Gastrocnemius medialis (tissue), 4 donors: ENCODE results near the gene GRM5. TPM values are rescaled to one million over a fixed set of nuclear protein-coding genes. Genes with fewer than 3 reads are reported as not detected.
"Not testable (repeated sequence)": the region's sequence is repeated elsewhere in the genome, so short reads cannot be mapped to it uniquely, and the experiment has no call there.

Experiments
- ATAC-seq, 2 donors: fragments of 150-250 bp; one replicate each; pipeline ENCODE4 v1.9.1; 2016
- DNase-seq, 2 donors: peaks; one replicate each; pipeline ENCODE4 v3.0.0-alpha.2; 2019
- H3K27ac ChIP-seq, 4 donors: fragments of 200-600 bp; sonication (generic); 1 replicate in 1 of 4; 2 replicates in 3 of 4; pipeline ENCODE4 v1.5.1; 2016 to 2018; ENCODE audit warnings: mild to moderate bottlenecking in 2 of 4, moderate library complexity in 1 of 4
- H3K27me3 ChIP-seq, 3 donors: fragments of 200-600 bp; sonication (generic) in 2 of 3; 1 replicate in 1 of 3; 2 replicates in 2 of 3; pipeline versions ENCODE4 v1.5.1 to v1.6.0; 2016 to 2019; ENCODE audit warnings: mild to moderate bottlenecking in 1 of 3, moderate library complexity in 1 of 3
- H3K36me3 ChIP-seq, 2 donors: fragments of 200-600 bp; sonication (generic) in 1 of 2; one replicate each; pipeline ENCODE4 v1.5.1; 2017 to 2018
- H3K4me1 ChIP-seq, 2 donors: fragments of 200-600 bp; sonication (generic) in 1 of 2; one replicate each; pipeline ENCODE4 v1.5.1; 2016 to 2017; ENCODE audit warnings: mild to moderate bottlenecking in 2 of 2
- H3K4me3 ChIP-seq, 4 donors: fragments of 200-600 bp; sonication (generic) in 3 of 4; 1 replicate in 1 of 4; 2 replicates in 3 of 4; pipeline ENCODE4 v1.5.1; 2016 to 2019; ENCODE audit warnings: mild to moderate bottlenecking in 2 of 4
- H3K9me3 ChIP-seq, 3 donors: fragments of 200-600 bp; sonication (generic) in 2 of 3; 1 replicate in 1 of 3; 2 replicates in 2 of 3; pipeline ENCODE4 v1.5.1; 2016 to 2019
- POLR2A ChIP-seq, 2 donors: fragments of 450-650 bp; IDR thresholded peaks; one replicate each; pipeline ENCODE4 v1.6.1; 2017; ENCODE audit warnings: antibody characterized with exemption in 2 of 2, mild to moderate bottlenecking in 2 of 2, moderate library complexity in 2 of 2
- in situ Hi-C, 4 donors: fragments of 200-750 bp; cut with MboI; loops; one replicate each; pipeline versions ENCODE4 v1.15.0 to v1.8.0; 2017; ENCODE audit warnings: low sequenced_read_pairs in 4 of 4
- intact Hi-C: fragments of 100-400 bp; cut with DNase I; formaldehyde crosslinking; loops from one replicate; pipeline ENCODE4 v1.15.1; 2023; ENCODE audit warnings: low total_unique reads
- total RNA-seq, 4 donors: library from RNA; depleted of rRNA; stranded (reverse); fragments of >200 nt; gene quantifications; one replicate each; pipeline versions ENCODE4 v1.1.0 to v1.2.3, GENCODE V29; 2016
- TF ChIP-seq, protein P1 (sequence below), 5 experiments: fragments of 450-650 bp in 3 of 5; fragments of 200-600 bp in 2 of 5; sonication (generic) in 2 of 5; IDR thresholded peaks in 4 of 5; conservative IDR thresholded peaks in 1 of 5; 1 replicate in 4 of 5; 2 replicates in 1 of 5; pipeline ENCODE4 v1.5.1; 2016 to 2019; ENCODE audit warnings: antibody characterized with exemption in 5 of 5, mild to moderate bottlenecking in 3 of 5, moderate library complexity in 3 of 5

Gene GRM5
- total RNA-seq, 4 donors from 2014 or later, result not detected

- Histone ChIP-seq H3K36me3 (no peaks in the 10 kb centered on the region), H3K4me1 (no peaks in the 10 kb centered on the region), H3K4me3 (no peak overlapping the region), H3K27ac (no peak overlapping the region), H3K27me3 (no peaks in the 10 kb centered on the region), H3K9me3 (no peaks in the 10 kb centered on the region)
- TF ChIP-seq POLR2A (IDR thresholded peaks at IDR 0.05), result no peak
- TF ChIP-seq, protein P1, sequence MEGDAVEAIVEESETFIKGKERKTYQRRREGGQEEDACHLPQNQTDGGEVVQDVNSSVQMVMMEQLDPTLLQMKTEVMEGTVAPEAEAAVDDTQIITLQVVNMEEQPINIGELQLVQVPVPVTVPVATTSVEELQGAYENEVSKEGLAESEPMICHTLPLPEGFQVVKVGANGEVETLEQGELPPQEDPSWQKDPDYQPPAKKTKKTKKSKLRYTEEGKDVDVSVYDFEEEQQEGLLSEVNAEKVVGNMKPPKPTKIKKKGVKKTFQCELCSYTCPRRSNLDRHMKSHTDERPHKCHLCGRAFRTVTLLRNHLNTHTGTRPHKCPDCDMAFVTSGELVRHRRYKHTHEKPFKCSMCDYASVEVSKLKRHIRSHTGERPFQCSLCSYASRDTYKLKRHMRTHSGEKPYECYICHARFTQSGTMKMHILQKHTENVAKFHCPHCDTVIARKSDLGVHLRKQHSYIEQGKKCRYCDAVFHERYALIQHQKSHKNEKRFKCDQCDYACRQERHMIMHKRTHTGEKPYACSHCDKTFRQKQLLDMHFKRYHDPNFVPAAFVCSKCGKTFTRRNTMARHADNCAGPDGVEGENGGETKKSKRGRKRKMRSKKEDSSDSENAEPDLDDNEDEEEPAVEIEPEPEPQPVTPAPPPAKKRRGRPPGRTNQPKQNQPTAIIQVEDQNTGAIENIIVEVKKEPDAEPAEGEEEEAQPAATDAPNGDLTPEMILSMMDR (IDR thresholded peaks at IDR 0.05 in 4 of 5, conservative IDR thresholded peaks at IDR 0.05 in 1 of 5), result no peak
- ATAC-seq, result no peak
- no peak for DNase-seq
- in situ Hi-C loops (no loop called here), intact Hi-C loops (no loop called here)
Measured at GRCh38 chr11:88464528-88464927, 601.3 kb downstream of the GRM5 start.

DNA sequence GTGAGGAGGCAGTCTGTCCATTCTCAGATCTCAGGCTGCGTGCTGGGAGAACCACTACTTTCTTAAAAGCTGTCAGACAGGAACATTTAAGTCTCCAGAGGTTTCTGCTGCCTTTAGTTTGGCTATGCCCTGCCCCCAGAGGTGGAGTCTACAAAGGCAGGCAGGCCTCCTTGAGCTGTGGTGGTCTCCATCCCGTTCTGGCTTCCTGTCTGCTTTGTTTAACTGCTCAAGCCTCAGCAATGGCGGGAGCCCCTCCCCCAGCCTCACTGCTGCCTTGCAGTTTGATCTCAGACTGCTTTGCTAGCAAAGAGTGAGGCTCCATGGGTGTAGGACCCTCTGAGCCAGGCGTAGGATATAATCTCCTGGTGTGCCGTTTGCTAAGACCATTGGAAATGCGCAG is 602.5 kb downstream of the GRM5 start:
- H3K27me3 ChIP-seq, H3K4me3 ChIP-seq, ATAC-seq, H3K4me1 ChIP-seq, H3K27ac ChIP-seq, H3K9me3 ChIP-seq, intact Hi-C loops, H3K36me3 ChIP-seq, in situ Hi-C loops, DNase-seq: not testable (repeated sequence)

- H3K9me3 ChIP-seq, intact Hi-C loops, DNase-seq, H3K27ac ChIP-seq, H3K27me3 ChIP-seq, H3K4me3 ChIP-seq, ATAC-seq, H3K36me3 ChIP-seq, H3K4me1 ChIP-seq, in situ Hi-C loops: not testable (repeated sequence)
Measured at GRCh38 chr11:88458047-88458446, 607.7 kb downstream of the GRM5 start.

GRCh38 chr11:88455974-88456373 is 609.8 kb downstream of the GRM5 start:
- H3K27ac ChIP-seq, result no peak overlapping the region
- no peaks in the 10 kb centered on the region for H3K36me3 ChIP-seq
- DNase-seq (no peak), ATAC-seq (no peak)
- no peaks in the 10 kb centered on the region for H3K9me3 ChIP-seq
- in situ Hi-C loops, result no loop called here
- no peaks in the 10 kb centered on the region for H3K27me3 ChIP-seq
- intact Hi-C loops, result no loop called here
- H3K4me1 ChIP-seq, result no peaks in the 10 kb centered on the region
- TF ChIP-seq, protein P1 (IDR thresholded peaks at IDR 0.05 in 4 of 5, conservative IDR thresholded peaks at IDR 0.05 in 1 of 5), result no peak
- TF ChIP-seq POLR2A (IDR thresholded peaks at IDR 0.05), result no peak
- no peak overlapping the region for H3K4me3 ChIP-seq

DNA sequence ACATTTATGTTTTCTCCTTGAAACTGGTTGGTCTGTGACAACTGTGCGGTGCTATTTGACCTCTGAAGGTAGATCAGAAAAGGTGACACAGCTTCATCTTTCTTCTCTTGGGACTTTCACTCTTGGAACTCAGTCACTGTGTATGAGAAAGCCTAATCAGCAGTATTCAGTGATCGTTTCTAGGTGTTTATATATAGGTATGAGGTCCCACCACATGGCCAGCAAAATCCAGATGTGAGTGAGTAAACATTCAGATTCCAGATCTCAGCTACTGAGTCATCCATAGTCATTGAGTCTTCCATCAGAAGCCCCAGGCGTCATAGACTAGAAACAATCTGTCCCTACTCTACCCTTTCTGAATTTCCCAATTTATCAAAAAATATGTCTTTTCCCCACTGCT is 610.9 kb downstream of the GRM5 start:
- Histone ChIP-seq H3K27ac (no peak overlapping the region), H3K4me1 (no peaks in the 10 kb centered on the region), H3K4me3 (no peak overlapping the region), H3K27me3 (no peaks in the 10 kb centered on the region), H3K9me3 (no peaks in the 10 kb centered on the region), H3K36me3 (no peaks in the 10 kb centered on the region)
- DNase-seq (no peak), ATAC-seq (no peak)
- in situ Hi-C loops (no loop called here), intact Hi-C loops (no loop called here)
- TF ChIP-seq, protein P1 (IDR thresholded peaks at IDR 0.05 in 4 of 5, conservative IDR thresholded peaks at IDR 0.05 in 1 of 5), result no peak
- no peak for TF ChIP-seq POLR2A (IDR thresholded peaks at IDR 0.05)

Other genes with a start within 250 kb of the GRM5 start
- not detected for gene TYR, start 111.9 kb upstream of the GRM5 start, total RNA-seq